Activated T-cell treated with anti-CD3 and anti-CD28 coated beads, Interleukin-2, amount 50 U/mL, for 72 hours (primary cell): Measurements from ENCODE around the gene THBD. TPM values are rescaled to one million over a fixed set of nuclear protein-coding genes. Genes with fewer than 3 reads are reported as not detected.

ENCODE experiments used
- ATAC-seq, 2 donors: fragments of 150-1000 bp; cut with Tn5 transposase; replicated peaks in 1 of 2; 2 replicates each; pipeline ENCODE4 v1.10.0; 2021; ENCODE audit warnings: moderate library complexity in 2 of 2, mild to moderate bottlenecking in 1 of 2
- DNase-seq, 2 donors: peaks; one replicate each; pipeline ENCODE4 v3.0.0; 2021 to 2022; ENCODE audit warnings: mixed read lengths in 1 of 2
- H3K27ac Mint-ChIP-seq: one replicate; pipeline ENCODE4 v1.8.0; 2022; ENCODE audit warnings: mild to moderate bottlenecking, moderate library complexity, mixed read lengths
- H3K27me3 Mint-ChIP-seq: one replicate; pipeline ENCODE4 v1.8.0; 2022; ENCODE audit warnings: low read depth, mixed read lengths
- H3K36me3 Mint-ChIP-seq, 2 donors: one replicate each; pipeline ENCODE4 v1.8.0; 2022; ENCODE audit warnings: mixed read lengths in 2 of 2, mild to moderate bottlenecking in 1 of 2; ENCODE audit not compliant: insufficient read depth in 2 of 2
- H3K4me1 Mint-ChIP-seq: one replicate; pipeline ENCODE4 v1.8.0; 2022; ENCODE audit warnings: low read depth, mixed read lengths
- H3K4me3 Mint-ChIP-seq, 2 donors: one replicate each; pipeline ENCODE4 v1.8.0; 2022; ENCODE audit warnings: mild to moderate bottlenecking in 2 of 2, mixed read lengths in 2 of 2, moderate library complexity in 2 of 2
- H3K9me3 Mint-ChIP-seq, 2 donors: one replicate each; pipeline ENCODE4 v1.8.0; 2022; ENCODE audit warnings: mixed read lengths in 2 of 2
- total RNA-seq, 2 donors: library from RNA; stranded (reverse); gene quantifications; one replicate each; pipeline ENCODE4 v1.2.3, GENCODE V29; 2022

The THBD gene
- total RNA-seq, 2 donors from 2014 or later, result not detected

DNA sequence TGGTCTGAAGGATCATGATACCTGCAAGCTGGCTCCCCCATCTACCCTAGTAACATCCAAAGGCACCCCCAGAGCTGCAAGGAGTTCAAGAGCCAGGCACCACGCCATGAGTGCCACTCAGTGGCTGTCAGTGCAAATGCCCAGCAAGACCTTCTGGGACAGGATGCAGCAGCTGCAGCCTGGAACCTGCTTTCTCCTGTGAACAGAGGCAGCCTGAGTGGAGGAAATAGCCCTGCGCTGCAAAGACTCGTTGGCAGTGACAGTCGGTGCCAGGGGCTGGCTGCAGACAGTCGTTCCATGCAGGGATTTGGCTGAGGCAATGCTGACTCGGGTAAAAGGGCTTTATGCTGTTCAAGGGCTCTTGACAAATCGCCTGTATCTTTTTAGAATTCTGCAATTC is 30.1 kb downstream of the THBD start:
- Mint-ChIP-seq H3K36me3 (no peaks in the 10 kb centered on the region), H3K9me3 (no peaks in the 10 kb centered on the region), H3K4me3 (no peak overlapping the region), H3K27ac (no peak overlapping the region), H3K27me3 (no peaks in the 10 kb centered on the region), H3K4me1 (no peaks in the 10 kb centered on the region)
- ATAC-seq, result no peak
- no peak for DNase-seq

DNA sequence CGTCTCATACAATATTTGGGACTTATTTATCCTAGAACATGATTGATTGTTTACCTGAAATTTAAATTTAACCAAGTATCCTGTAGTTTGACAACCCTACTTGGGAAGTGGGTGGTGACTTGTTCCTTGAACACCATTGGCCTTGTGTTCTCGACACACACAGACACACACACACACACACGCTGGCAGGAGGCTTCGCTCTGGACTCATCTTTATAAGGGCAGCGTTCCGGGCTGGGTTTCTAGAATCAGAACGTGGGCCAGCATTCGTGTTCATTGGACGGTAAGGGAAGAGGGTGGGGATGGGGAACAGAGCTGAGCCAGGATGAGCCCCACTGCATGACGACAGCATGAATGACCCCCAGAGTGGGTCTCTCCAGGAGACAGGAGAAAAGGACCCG is 30.5 kb downstream of the THBD start:
- H3K27me3 Mint-ChIP-seq, result no peaks in the 10 kb centered on the region
- no peaks in the 10 kb centered on the region for H3K36me3 Mint-ChIP-seq
- H3K4me3 Mint-ChIP-seq, result no peak overlapping the region
- no peaks in the 10 kb centered on the region for H3K9me3 Mint-ChIP-seq
- ATAC-seq, result no peak
- no peaks in the 10 kb centered on the region for H3K4me1 Mint-ChIP-seq
- no peak overlapping the region for H3K27ac Mint-ChIP-seq
- no peak for DNase-seq

DNA sequence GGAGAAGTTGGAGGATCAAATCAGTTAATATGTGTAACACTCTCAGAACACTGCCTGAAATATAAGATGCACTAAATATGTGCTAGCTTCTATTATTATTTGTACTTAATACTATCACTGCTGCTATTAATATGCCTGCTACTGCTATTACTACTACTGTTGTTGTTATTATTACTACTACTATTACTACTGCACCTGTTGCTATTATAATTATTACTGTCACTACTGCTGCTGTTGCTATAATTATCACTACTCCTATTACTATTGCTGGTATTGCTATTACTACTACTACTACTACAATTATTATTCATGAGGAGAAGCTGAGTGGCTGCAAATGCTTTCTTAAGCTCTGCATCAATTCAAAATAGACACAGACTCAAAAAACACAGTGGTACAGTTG is 31.0 kb downstream of the THBD start:
- H3K36me3 Mint-ChIP-seq, result no peaks in the 10 kb centered on the region
- DNase-seq (no peak), ATAC-seq (no peak)
- H3K27me3 Mint-ChIP-seq, result no peaks in the 10 kb centered on the region
- no peaks in the 10 kb centered on the region for H3K9me3 Mint-ChIP-seq
- H3K4me1 Mint-ChIP-seq, result no peaks in the 10 kb centered on the region
- no peak overlapping the region for H3K27ac Mint-ChIP-seq
- no peak overlapping the region for H3K4me3 Mint-ChIP-seq

DNA sequence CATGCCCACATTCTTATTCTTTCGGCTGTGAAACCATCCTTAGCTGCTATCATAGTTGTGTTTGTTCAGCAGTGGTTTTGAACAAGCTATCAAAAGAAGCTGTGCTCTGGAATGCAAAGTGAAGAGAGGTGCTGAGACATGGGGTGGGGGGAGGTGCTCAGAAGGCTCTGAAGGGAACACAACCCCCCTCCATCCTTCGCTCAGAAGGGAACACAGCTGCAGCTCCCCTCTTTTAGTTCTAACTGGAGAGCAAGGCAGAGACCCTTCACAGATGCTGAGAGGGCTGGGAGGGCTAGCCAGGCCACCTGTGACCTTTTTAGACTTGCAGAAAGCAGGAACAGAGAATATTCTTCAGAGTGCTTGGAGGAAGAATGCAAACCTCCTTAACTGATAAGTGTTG is 32.0 kb downstream of the THBD start:
- no peaks in the 10 kb centered on the region for H3K27me3 Mint-ChIP-seq
- H3K4me1 Mint-ChIP-seq, result no peaks in the 10 kb centered on the region
- no peaks in the 10 kb centered on the region for H3K9me3 Mint-ChIP-seq
- no peak for DNase-seq
- no peak for ATAC-seq
- H3K36me3 Mint-ChIP-seq, result no peaks in the 10 kb centered on the region
- no peak overlapping the region for H3K27ac Mint-ChIP-seq
- no peak overlapping the region for H3K4me3 Mint-ChIP-seq

DNA sequence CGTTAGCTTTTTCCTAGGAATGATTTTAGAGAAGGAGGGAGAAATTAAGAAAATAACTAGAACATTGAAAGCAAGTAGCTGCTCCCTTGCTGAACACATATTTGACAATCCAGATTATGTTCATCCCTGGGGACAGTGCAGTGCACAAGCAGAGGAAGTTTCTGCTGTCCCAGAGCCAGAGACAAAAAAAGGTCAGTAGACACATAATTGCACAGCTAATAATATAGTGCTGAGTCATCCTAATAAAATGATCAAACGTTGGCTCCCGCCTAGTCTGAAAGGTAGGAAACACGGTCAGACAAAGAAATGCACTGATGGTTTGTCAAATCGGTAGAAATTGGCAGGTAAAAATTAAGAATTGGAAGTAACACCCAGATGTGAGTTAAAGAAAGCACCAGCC is 36.0 kb downstream of the THBD start:
- ATAC-seq, result no peak
- no peak overlapping the region for H3K4me3 Mint-ChIP-seq
- no peaks in the 10 kb centered on the region for H3K9me3 Mint-ChIP-seq
- H3K36me3 Mint-ChIP-seq, result no peaks in the 10 kb centered on the region
- no peaks in the 10 kb centered on the region for H3K4me1 Mint-ChIP-seq
- H3K27ac Mint-ChIP-seq, result no peak overlapping the region
- no peaks in the 10 kb centered on the region for H3K27me3 Mint-ChIP-seq
- no peak for DNase-seq

DNA sequence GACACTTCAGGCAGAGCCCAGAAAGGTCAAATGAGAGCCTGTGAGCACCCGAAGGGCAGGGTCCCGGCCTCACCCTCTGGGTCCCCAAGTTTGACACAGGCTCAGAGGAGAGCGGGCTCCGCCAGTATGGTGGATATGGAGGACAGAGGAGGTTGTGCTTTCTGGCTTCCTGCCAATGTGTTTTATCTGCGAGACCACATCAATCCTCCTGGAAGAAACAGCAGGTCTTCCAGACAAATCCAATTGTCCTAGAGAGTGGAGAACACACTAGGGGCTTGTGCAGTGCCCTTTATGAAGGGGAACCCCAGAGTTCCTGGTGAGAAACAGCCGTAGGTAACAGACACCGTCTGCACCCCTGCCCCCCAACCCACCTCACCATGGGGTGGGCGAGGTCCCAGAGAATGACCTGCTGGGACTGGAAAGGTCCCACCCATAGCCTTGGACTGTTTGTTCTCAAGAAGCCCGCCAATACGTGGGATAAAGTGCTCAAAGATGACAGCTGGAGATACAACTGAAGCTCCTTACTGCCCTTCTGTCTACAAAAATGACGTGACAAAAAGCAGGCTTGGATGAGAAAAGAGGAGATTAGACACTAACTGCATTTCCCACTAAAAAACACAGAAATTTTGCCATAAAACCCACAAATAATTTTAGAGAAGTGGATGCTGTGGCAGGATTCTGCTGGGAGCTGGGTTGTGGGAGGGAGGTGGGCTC is 38.3 kb downstream of the THBD start:
- DNase-seq (no peak), ATAC-seq (no peak)
- no peaks in the 10 kb centered on the region for H3K36me3 Mint-ChIP-seq
- no peaks in the 10 kb centered on the region for H3K4me1 Mint-ChIP-seq
- H3K27ac Mint-ChIP-seq, result no peak overlapping the region
- H3K4me3 Mint-ChIP-seq, result no peak overlapping the region
- H3K27me3 Mint-ChIP-seq, result no peaks in the 10 kb centered on the region
- no peaks in the 10 kb centered on the region for H3K9me3 Mint-ChIP-seq

DNA sequence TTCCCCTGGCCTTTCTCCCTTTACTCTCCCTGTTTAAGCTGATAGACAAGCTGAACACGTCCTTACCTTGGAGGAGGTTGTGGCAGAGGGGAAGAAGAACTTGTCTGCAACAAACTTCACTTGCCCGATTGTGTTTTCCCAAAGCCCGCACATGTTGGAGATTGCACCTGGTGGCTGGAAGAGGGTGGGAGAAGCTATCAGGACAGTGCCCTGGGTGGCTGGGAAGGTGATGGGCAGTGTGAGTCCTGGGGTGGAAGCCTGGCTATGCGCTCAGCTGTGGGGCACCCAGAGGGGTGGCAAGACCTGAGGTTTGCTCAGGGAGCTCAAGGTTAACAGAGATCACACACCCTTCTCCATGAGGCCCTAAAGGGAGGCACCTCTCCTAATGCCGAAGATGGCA is 39.4 kb downstream of the THBD start:
- Mint-ChIP-seq H3K4me1 (no peaks in the 10 kb centered on the region), H3K4me3 (no peak overlapping the region), H3K27me3 (no peaks in the 10 kb centered on the region), H3K36me3 (no peaks in the 10 kb centered on the region), H3K27ac (no peak overlapping the region), H3K9me3 (no peaks in the 10 kb centered on the region)
- no peak for ATAC-seq
- DNase-seq, result no peak

DNA sequence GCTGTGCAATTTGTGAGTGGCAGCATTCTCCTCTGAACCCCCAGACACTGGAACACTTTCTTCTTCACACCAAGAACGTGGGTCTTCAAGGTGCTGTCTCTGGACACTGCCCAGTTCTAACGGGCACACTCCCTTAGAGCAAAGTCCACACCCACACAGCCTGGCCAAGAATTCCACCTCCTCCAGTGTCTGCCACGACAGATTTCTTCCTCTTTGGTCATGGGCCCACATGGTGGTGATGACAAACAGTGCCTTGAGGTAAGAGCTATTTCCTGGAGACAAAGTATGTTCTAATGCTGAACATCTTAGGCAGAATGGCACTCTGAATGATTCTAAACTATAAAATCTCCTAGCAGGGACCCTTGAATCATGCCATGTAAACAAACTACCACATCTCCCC is 39.8 kb downstream of the THBD start:
- DNase-seq (no peak), ATAC-seq (no peak)
- H3K27ac Mint-ChIP-seq, result no peak overlapping the region
- no peaks in the 10 kb centered on the region for H3K4me1 Mint-ChIP-seq
- H3K4me3 Mint-ChIP-seq, result no peak overlapping the region
- no peaks in the 10 kb centered on the region for H3K36me3 Mint-ChIP-seq
- H3K27me3 Mint-ChIP-seq, result peaks cover 3% of the 10 kb centered on the region
- H3K9me3 Mint-ChIP-seq, result no peaks in the 10 kb centered on the region

DNA sequence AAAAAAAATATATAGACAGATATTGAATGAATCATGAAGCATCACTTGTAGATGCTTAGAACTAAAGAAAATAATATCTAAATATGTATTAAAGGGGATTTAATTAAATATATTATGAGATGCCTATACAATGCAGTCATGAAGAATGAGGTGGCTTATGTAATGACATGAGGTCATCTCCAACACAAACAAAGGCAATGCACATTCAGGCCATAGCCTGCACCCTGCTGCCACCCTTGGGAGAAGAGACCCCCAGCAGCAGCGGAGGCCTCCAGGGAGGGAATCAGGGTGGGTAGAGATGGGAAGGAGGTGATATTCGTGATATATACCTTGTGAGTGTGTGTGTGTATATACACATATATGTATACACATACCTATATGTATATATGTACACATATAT is 40.8 kb downstream of the THBD start:
- Mint-ChIP-seq H3K36me3 (no peaks in the 10 kb centered on the region), H3K27me3 (peaks cover 6% of the 10 kb centered on the region), H3K27ac (no peak overlapping the region), H3K4me3 (no peak overlapping the region), H3K4me1 (no peaks in the 10 kb centered on the region), H3K9me3 (no peaks in the 10 kb centered on the region)
- DNase-seq, result no peak
- ATAC-seq, result no peak

DNA sequence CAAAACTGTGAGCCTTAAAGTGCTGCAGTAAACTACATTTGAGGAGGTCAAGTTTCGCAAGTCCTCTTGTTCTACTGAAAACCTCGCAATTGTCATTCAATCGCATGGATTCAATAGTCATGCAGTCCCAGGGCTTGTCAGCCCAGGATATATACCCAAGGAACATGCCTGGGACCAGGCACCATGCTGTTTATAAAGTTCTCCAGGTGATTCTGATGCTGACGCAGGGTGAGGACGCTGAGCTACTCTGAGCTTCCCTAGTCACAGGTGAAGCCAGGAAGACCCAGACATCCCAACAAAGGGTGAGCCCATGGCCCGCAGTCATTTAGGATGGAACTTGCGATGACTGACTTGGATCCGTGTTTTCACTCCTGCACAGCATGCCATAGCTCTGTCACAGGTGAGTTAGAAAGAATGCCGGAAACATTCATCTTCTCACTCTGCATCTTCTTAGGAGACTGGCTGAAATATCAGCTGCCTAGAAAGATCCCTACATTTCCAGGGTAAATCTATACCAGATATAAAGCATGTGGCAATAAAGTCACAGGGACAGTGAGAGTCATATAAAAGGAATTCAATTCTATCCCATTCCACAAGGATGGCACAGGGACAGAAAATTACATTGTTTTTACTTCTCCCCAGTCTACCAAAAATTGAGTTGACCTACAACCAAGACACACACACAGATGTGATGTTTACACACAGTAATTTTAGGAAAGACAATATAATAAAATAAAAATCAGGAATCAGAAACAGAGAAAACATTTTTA is 41.4 kb downstream of the THBD start:
- ATAC-seq (no peak), DNase-seq (no peak)
- Mint-ChIP-seq H3K27me3 (peaks cover 6% of the 10 kb centered on the region), H3K9me3 (no peaks in the 10 kb centered on the region), H3K36me3 (no peaks in the 10 kb centered on the region), H3K4me3 (no peak overlapping the region), H3K27ac (no peak overlapping the region), H3K4me1 (no peaks in the 10 kb centered on the region)

DNA sequence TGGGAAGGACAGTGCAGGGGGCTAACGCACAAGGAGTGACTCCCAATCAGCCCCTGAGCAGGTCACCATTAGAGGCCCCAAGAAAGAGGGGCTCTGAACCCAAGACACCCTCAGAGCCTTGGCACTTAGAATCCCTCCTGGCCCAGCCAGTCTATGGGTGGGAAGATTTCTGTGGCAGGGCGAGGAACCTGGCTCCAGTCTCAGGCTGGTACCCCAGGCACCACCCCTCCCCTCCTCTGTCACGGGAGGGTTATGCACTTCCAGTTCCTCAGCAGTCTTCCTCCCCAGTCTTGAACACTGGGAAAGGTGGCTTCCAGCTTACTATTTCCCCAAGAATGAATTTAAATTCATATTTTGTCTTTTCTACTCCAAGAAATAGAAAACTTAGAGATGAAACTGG is 42.0 kb downstream of the THBD start:
- DNase-seq, result no peak
- no peak for ATAC-seq

DNA sequence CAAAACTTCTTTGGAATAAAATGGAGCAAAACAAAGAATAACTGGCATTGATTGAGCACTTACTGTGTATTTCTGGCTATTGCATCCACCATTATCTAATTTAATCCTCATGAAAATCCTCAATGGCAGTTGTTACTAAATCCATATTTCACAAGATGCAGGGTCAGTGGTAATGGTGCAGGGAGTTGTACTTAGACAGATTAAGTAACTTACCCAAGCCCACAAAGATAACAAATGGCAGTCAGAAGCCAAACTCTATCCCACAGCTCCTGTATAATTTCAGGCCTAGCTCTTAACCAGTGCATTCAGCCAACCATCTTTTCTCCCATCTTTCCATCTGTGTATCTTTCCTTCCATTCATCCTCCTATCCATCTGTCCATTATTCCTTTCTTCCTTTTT is 43.7 kb downstream of the THBD start:
- Mint-ChIP-seq H3K36me3 (no peaks in the 10 kb centered on the region), H3K4me3 (no peak overlapping the region), H3K27me3 (peaks cover 6% of the 10 kb centered on the region), H3K4me1 (no peaks in the 10 kb centered on the region), H3K27ac (no peak overlapping the region), H3K9me3 (no peaks in the 10 kb centered on the region)
- ATAC-seq (no peak), DNase-seq (no peak)

More for the DNA sequence above, 42.0 kb downstream of the THBD start:
- H3K9me3 Mint-ChIP-seq, result no peaks in the 10 kb centered on the region
- peaks cover 6% of the 10 kb centered on the region for H3K27me3 Mint-ChIP-seq
- H3K4me3 Mint-ChIP-seq, result no peak overlapping the region
- no peak overlapping the region for H3K27ac Mint-ChIP-seq
- no peaks in the 10 kb centered on the region for H3K4me1 Mint-ChIP-seq
- no peaks in the 10 kb centered on the region for H3K36me3 Mint-ChIP-seq

DNA sequence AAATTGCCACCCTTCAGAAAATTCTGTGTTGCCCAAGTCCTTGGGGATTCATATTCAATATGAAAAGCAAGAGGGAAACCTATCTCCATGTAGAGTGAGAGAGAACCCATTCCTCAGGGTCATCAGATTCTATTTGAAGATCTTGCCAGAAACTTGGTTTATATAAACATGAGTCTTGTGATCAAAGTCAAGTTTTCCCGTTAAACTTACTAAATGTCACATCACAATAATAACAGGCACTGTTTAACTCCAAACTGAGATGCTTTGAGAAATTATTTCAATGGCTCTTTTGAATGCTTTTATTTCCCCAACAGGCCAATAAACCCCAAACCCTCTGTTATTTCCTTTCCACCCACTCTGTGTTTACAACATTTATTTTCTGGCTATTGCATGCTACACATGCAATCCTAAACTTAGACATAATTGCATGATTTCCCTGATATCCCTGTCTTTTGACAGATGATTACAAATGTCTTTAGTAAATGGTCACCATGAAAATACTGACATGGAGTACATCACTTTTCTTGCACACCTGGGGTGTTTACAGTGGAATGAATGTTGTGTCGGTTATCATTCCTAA is 45.5 kb downstream of the THBD start:
- H3K36me3 Mint-ChIP-seq, result no peaks in the 10 kb centered on the region
- no peaks in the 10 kb centered on the region for H3K9me3 Mint-ChIP-seq
- ATAC-seq (no peak), DNase-seq (no peak)
- peaks cover 6% of the 10 kb centered on the region for H3K27me3 Mint-ChIP-seq
- H3K27ac Mint-ChIP-seq, result no peak overlapping the region
- no peaks in the 10 kb centered on the region for H3K4me1 Mint-ChIP-seq
- no peak overlapping the region for H3K4me3 Mint-ChIP-seq
